Type B pancreatic cell (in vitro differentiated cells): ENCODE data around the gene FAHD1. TPM values are rescaled to one million over a fixed set of nuclear protein-coding genes. Genes with fewer than 3 reads are reported as not detected.

Experiments used
- DNase-seq: peaks from one replicate; pipeline ENCODE4 v3.0.0; 2021; ENCODE audit warnings: mixed read lengths; ENCODE audit not compliant: unreplicated experiment; ENCODE audit errors: extremely low spot score
- H3K27ac Mint-ChIP-seq: 2 replicates; pipeline ENCODE4 v1.8.0; 2021; ENCODE audit warnings: mild to moderate bottlenecking, mixed read lengths
- H3K27me3 Mint-ChIP-seq: 2 replicates; pipeline ENCODE4 v1.8.0; 2021; ENCODE audit warnings: mixed read lengths
- H3K36me3 Mint-ChIP-seq: 2 replicates; pipeline ENCODE4 v1.8.0; 2021; ENCODE audit warnings: mixed read lengths
- H3K4me1 Mint-ChIP-seq: one replicate; pipeline ENCODE4 v1.8.0; 2021; ENCODE audit warnings: mixed read lengths; ENCODE audit not compliant: unreplicated experiment
- H3K4me3 Mint-ChIP-seq: 2 replicates; pipeline ENCODE4 v1.8.0; 2021; ENCODE audit warnings: mild to moderate bottlenecking, mixed read lengths
- H3K9me3 Mint-ChIP-seq: 2 replicates; pipeline ENCODE4 v1.8.0; 2021; ENCODE audit warnings: mixed read lengths
- total RNA-seq: library from RNA; stranded (reverse); gene quantifications from 2 replicates; pipeline ENCODE4 v1.2.1, GENCODE V29; 2021; ENCODE audit warnings: low replicate concordance
- TF ChIP-seq, protein P1 (sequence below): fragments of 200-600 bp; sonication (generic); conservative IDR thresholded peaks from 2 replicates; pipeline ENCODE4 v1.5.0; 2021; ENCODE audit warnings: antibody characterized with exemption, mild to moderate bottlenecking

Gene FAHD1
- total RNA-seq, 1 donor from 2014 or later = 33.2 TPM

DNA sequence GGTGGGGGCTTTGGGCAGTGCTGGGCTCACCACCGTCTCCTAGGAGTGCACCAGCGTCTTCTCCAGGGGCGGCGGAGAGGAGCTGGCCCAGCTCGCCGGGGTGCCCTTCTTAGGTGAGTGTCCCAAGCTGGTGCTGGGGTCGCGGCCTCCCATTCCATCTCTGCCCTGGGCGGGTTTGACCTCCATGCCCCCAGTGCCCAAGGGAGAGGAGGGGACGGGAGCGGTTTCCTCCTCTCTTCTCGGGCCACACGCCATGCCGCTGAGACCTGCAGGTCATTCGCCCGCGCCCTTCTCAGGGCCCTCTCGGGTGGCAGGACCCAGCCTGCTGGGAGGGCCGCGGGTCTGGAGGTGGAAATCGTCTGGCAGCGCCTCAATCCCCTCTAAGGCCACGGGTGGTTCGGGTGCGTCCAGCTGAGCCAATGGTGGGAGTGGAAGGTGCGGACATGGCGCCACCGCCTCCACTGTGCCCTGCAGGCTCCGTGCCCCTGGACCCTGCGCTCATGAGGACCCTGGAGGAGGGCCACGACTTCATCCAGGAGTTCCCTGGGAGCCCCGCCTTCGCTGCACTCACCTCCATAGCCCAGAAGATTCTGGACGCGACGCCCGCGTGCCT, 38.8 kb upstream of the FAHD1 start:
- no peaks in the 10 kb centered on the region for H3K27me3 Mint-ChIP-seq
- peaks cover 3% of the 10 kb centered on the region for H3K4me1 Mint-ChIP-seq
- TF ChIP-seq, protein P1, sequence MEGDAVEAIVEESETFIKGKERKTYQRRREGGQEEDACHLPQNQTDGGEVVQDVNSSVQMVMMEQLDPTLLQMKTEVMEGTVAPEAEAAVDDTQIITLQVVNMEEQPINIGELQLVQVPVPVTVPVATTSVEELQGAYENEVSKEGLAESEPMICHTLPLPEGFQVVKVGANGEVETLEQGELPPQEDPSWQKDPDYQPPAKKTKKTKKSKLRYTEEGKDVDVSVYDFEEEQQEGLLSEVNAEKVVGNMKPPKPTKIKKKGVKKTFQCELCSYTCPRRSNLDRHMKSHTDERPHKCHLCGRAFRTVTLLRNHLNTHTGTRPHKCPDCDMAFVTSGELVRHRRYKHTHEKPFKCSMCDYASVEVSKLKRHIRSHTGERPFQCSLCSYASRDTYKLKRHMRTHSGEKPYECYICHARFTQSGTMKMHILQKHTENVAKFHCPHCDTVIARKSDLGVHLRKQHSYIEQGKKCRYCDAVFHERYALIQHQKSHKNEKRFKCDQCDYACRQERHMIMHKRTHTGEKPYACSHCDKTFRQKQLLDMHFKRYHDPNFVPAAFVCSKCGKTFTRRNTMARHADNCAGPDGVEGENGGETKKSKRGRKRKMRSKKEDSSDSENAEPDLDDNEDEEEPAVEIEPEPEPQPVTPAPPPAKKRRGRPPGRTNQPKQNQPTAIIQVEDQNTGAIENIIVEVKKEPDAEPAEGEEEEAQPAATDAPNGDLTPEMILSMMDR = no peak
- H3K9me3 Mint-ChIP-seq = no peaks in the 10 kb centered on the region
- H3K4me3 Mint-ChIP-seq = no peak overlapping the region
- no peak overlapping the region for H3K27ac Mint-ChIP-seq
- H3K36me3 Mint-ChIP-seq = peaks cover 2% of the 10 kb centered on the region
- DNase-seq = no peak

GRCh38 chr16:1788708-1789100, 38.3 kb upstream of the FAHD1 start:
- no peak overlapping the region for H3K4me3 Mint-ChIP-seq
- no peaks in the 10 kb centered on the region for H3K4me1 Mint-ChIP-seq
- no peak for DNase-seq
- no peaks in the 10 kb centered on the region for H3K9me3 Mint-ChIP-seq
- H3K27me3 Mint-ChIP-seq = no peaks in the 10 kb centered on the region
- H3K36me3 Mint-ChIP-seq = no peaks in the 10 kb centered on the region
- TF ChIP-seq, protein P1 = no peak
- no peak overlapping the region for H3K27ac Mint-ChIP-seq

DNA sequence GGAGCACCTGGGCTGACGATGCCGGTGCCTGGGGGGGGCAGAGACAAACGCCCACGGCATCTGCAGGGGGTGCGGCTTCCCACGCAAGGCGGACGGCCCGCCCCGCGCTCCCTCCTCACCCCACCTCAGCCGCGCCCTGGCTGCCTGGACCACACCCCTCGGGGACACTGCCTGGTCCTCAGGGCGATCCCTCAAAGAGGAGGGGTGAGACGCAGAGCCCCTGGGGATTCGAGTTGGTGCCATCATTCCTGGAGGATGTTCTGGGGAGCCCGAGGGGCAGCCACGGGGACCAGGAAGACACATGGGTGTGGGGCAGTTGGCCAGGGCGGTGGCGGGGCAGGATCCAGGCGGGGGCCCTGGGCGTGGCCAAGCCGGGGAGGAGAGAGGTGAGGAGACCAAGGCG, 37.4 kb upstream of the FAHD1 start:
- Mint-ChIP-seq H3K27ac (no peak overlapping the region), H3K4me3 (no peak overlapping the region), H3K9me3 (no peaks in the 10 kb centered on the region), H3K4me1 (no peaks in the 10 kb centered on the region), H3K36me3 (no peaks in the 10 kb centered on the region), H3K27me3 (no peaks in the 10 kb centered on the region)
- TF ChIP-seq, protein P1 = no peak
- DNase-seq = no peak

- no peaks in the 10 kb centered on the region for H3K36me3 Mint-ChIP-seq
- no peak overlapping the region for H3K27ac Mint-ChIP-seq
- no peak for DNase-seq
- no peaks in the 10 kb centered on the region for H3K4me1 Mint-ChIP-seq
- no peak overlapping the region for H3K4me3 Mint-ChIP-seq
- H3K9me3 Mint-ChIP-seq = no peaks in the 10 kb centered on the region
- no peaks in the 10 kb centered on the region for H3K27me3 Mint-ChIP-seq
- TF ChIP-seq, protein P1 = no peak
Measured at GRCh38 chr16:1790261-1790610, 36.8 kb upstream of the FAHD1 start.

GRCh38 chr16:1790611-1791255, 36.3 kb upstream of the FAHD1 start:
- no peak overlapping the region for H3K4me3 Mint-ChIP-seq
- DNase-seq = no peak
- H3K27me3 Mint-ChIP-seq = no peaks in the 10 kb centered on the region
- TF ChIP-seq, protein P1 = no peak
- no peaks in the 10 kb centered on the region for H3K4me1 Mint-ChIP-seq
- no peak overlapping the region for H3K27ac Mint-ChIP-seq
- H3K36me3 Mint-ChIP-seq = no peaks in the 10 kb centered on the region
- no peaks in the 10 kb centered on the region for H3K9me3 Mint-ChIP-seq
